Muscle of leg (tissue), 11 donors: ENCODE measurements around the gene TENT5C. TPM values are rescaled to one million over a fixed set of nuclear protein-coding genes. Genes with fewer than 3 reads are reported as not detected.

Experiments
- DNase-seq: peaks from one replicate; pipeline ENCODE4 v3.0.0; 2013
- H3K27ac ChIP-seq: one replicate; pipeline ENCODE4 v1.5.1; 2013; ENCODE audit warnings: mild to moderate bottlenecking, low read length, control low read depth
- H3K27me3 ChIP-seq: one replicate; pipeline ENCODE4 v1.6.1; 2013; ENCODE audit warnings: low read length; ENCODE audit not compliant: control insufficient read depth, insufficient read depth
- H3K36me3 ChIP-seq: one replicate; pipeline ENCODE4 v1.6.1; 2013; ENCODE audit warnings: low read length; ENCODE audit not compliant: control insufficient read depth, insufficient read depth
- H3K4me1 ChIP-seq: one replicate; pipeline ENCODE4 v1.6.1; 2013; ENCODE audit warnings: low read length; ENCODE audit not compliant: control insufficient read depth, insufficient read depth
- H3K4me3 ChIP-seq: one replicate; pipeline ENCODE4 v1.5.1; 2013; ENCODE audit warnings: low read length, control low read depth
- H3K9me3 ChIP-seq: replicated peaks from 2 replicates; pipeline ENCODE4 v1.6.1; 2013; ENCODE audit warnings: low read depth, low read length; ENCODE audit not compliant: control insufficient read depth
- WGBS: methylation state at CpG from one replicate; pipeline ENCODE4 v1.1.5; 2013; ENCODE audit warnings: missing lambda C conversion rate; ENCODE audit not compliant: insufficient coverage; 5-methylcytosine and 5-hydroxymethylcytosine counted together
- polyA plus RNA-seq, 8 donors: library from polyadenylated mRNA; unstranded; fragments of 120-200 nt; gene quantifications; one replicate each; pipeline versions ENCODE4 v1.2.1 to v1.2.3, GENCODE V29; 2013; ENCODE audit warnings: inconsistent platforms in 1 of 8, low replicate concordance in 1 of 8; ENCODE audit not compliant: insufficient read length in 8 of 8, insufficient read depth in 1 of 8
- total RNA-seq: library from RNA; stranded (reverse); fragments of 120-200 nt; gene quantifications from one replicate; pipeline ENCODE4 v1.2.4, GENCODE V29; 2013

TENT5C gene
- total and polyA plus RNA-seq, 9 donors = 1.9 to 6.6 (median 3.8) TPM

DNA sequence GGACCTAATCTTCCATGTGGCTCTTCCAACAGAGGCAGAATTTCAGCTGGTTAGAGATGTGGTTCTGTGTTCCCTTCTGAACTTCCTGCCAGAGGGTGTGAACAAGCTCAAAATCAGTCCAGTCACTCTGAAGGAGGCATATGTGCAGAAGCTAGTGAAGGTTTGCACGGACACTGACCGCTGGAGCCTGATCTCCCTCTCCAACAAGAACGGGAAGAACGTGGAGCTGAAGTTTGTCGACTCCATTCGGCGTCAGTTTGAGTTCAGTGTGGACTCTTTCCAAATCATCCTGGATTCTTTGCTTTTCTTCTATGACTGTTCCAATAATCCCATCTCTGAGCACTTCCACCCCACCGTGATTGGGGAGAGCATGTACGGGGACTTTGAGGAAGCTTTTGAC lies 17.3 kb downstream of the TENT5C start:
- Histone ChIP-seq H3K4me3 (no peak overlapping the region), H3K27me3 (no peaks in the 10 kb centered on the region), H3K4me1 (no peaks in the 10 kb centered on the region), H3K27ac (no peak overlapping the region), H3K9me3 (no peaks in the 10 kb centered on the region), H3K36me3 (no peaks in the 10 kb centered on the region)
- 90% methylated on average over 9 of the region's 9 CpGs for WGBS
- no peak for DNase-seq

DNA sequence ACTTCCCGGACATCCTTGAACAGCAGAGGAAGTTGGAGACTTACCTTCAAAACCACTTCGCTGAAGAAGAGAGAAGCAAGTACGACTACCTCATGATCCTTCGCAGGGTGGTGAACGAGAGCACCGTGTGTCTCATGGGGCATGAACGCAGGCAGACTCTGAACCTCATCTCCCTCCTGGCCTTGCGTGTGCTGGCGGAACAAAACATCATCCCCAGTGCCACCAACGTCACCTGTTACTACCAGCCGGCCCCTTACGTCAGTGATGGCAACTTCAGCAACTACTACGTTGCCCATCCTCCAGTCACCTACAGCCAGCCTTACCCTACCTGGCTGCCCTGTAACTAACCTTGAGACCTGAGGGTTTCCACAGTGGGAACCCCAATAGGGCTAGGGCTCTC lies 17.9 kb downstream of the TENT5C start:
- no peak overlapping the region for H3K27ac ChIP-seq
- no peaks in the 10 kb centered on the region for H3K9me3 ChIP-seq
- no peaks in the 10 kb centered on the region for H3K36me3 ChIP-seq
- H3K4me1 ChIP-seq = no peaks in the 10 kb centered on the region
- H3K4me3 ChIP-seq = no peak overlapping the region
- H3K27me3 ChIP-seq = no peaks in the 10 kb centered on the region
- 96% methylated on average over 11 of the region's 13 CpGs for WGBS
- no peak for DNase-seq

DNA sequence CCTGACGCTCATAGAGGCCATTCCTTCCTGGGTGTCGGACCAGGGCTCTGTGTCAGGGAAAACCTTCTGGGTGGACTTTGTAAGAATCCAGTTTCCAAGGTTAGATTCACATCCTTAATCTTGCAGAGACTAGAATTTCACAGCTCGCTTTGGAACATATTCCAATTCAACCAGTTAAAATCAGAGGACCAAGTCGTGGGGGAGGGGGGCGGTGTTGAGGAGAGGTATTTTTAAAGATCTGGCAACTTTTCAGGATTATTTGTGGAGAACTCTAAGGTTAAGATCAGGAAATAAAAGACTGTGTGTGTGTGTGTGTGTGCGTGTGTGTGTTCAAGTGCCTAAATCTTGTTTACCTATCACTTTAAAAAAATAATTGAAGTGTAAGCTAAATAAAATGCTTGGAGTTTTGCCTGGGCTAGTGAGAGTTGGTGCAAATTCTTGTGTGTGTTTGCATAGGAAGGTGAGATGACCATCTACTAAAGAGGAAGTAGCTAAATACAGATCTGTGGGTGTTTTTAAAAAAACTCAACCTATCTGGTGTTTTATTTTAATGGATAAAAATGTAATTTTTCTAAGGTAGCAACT lies 21.8 kb downstream of the TENT5C start:
- WGBS = 100% methylated on average over 1 of the region's 6 CpGs
- no peaks in the 10 kb centered on the region for H3K36me3 ChIP-seq
- no peak overlapping the region for H3K27ac ChIP-seq
- no peaks in the 10 kb centered on the region for H3K4me1 ChIP-seq
- no peaks in the 10 kb centered on the region for H3K9me3 ChIP-seq
- H3K4me3 ChIP-seq = no peak overlapping the region
- no peak for DNase-seq
- H3K27me3 ChIP-seq = peaks cover 3% of the 10 kb centered on the region

DNA sequence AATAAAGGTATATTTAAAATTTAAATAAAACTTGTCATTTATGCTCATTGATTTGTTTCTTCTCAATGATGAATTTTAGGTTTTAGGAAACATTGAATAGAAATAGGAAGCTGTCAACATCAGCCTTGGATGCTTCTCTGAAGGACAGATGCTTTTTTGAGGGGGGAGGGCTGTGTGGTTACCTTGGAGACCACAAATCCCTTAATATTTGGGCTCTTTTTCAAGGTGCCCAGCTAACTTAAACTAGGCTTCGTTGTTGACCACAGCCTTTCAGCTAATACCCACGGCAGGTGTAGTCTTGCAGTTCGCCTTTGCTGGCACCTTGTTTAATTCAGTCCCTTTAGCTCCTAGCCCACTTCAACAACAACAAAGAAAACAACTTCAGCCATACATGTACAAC lies 22.5 kb downstream of the TENT5C start:
- Histone ChIP-seq H3K36me3 (no peaks in the 10 kb centered on the region), H3K4me1 (no peaks in the 10 kb centered on the region), H3K4me3 (no peak overlapping the region), H3K27ac (no peak overlapping the region), H3K9me3 (no peaks in the 10 kb centered on the region), H3K27me3 (peaks cover 5% of the 10 kb centered on the region)
- DNase-seq = no peak
- WGBS = 88% methylated on average over 2 of the region's 3 CpGs

DNA sequence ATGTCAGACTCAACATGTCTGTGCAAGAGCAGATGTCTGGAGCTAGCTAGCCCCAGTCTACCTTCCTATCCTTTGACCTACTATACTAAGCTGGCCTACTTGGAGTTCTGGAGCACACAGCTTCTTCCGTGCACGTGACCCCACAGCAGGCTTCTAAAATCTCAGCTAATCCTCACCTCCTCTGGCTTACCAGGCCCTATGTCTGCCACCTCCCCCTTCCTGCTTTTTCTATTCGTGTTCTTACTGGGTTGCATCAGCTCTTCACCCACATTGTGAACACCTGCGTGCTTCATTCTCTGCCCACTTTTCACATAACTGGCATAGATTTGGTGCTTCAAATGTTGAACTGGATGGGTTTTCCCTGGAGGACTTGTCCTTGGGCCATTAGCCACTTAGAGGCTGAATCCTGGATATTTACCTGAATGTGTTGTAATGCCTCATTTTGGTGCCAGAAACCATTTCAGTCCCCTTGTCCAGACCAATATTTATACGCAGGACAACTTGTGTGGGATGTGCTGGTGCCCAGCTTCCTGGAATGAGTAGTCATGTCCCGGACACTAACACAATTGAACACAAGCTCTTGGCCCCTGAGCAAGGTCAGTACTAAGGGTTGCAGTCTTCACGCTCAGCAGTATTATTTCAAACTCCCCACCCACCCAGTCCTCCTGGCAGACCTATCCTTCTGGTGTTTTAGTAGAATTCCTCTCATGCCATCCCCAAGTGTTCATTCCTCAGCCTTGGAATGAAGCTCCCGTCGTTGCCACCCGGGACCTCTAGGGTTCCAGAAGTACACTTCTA lies 24.0 kb downstream of the TENT5C start:
- H3K36me3 ChIP-seq = no peaks in the 10 kb centered on the region
- H3K4me1 ChIP-seq = no peaks in the 10 kb centered on the region
- 76% methylated on average over 7 of the region's 10 CpGs for WGBS
- no peak for DNase-seq
- no peak overlapping the region for H3K27ac ChIP-seq
- peaks cover 5% of the 10 kb centered on the region for H3K27me3 ChIP-seq
- H3K9me3 ChIP-seq = no peaks in the 10 kb centered on the region
- no peak overlapping the region for H3K4me3 ChIP-seq

DNA sequence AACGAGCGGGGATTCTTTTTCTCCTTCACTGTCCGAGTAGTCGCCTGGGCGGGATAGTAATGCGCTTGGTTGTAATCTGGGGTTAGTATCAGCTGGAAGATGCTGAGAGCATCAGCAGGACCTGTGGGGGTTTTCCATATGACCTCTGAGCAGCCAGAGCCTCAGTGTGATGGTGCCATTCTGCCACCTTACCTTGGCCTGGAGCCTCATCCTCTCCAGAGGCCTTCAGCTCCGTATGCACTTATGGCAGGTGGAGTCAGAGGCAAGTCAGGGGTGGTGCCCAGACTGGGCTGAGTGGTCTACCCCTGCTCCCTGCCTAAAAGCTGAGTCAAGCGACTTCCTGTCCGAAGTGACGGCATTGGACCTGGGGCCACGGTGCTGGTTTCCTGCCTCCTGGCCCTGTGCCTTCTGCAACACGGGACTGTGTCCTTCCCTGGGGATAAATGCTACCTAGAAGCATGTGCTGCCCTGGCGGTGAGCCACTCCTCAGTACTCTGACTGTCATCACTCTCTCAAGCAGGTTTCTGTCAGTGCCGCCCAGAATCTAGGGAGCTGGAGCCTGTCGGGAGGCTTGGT lies 24.7 kb downstream of the TENT5C start:
- no peak for DNase-seq
- H3K4me3 ChIP-seq = no peak overlapping the region
- H3K27me3 ChIP-seq = peaks cover 5% of the 10 kb centered on the region
- H3K9me3 ChIP-seq = no peaks in the 10 kb centered on the region
- 65% methylated on average over 10 of the region's 15 CpGs for WGBS
- H3K27ac ChIP-seq = no peak overlapping the region
- no peaks in the 10 kb centered on the region for H3K36me3 ChIP-seq
- H3K4me1 ChIP-seq = no peaks in the 10 kb centered on the region

DNA sequence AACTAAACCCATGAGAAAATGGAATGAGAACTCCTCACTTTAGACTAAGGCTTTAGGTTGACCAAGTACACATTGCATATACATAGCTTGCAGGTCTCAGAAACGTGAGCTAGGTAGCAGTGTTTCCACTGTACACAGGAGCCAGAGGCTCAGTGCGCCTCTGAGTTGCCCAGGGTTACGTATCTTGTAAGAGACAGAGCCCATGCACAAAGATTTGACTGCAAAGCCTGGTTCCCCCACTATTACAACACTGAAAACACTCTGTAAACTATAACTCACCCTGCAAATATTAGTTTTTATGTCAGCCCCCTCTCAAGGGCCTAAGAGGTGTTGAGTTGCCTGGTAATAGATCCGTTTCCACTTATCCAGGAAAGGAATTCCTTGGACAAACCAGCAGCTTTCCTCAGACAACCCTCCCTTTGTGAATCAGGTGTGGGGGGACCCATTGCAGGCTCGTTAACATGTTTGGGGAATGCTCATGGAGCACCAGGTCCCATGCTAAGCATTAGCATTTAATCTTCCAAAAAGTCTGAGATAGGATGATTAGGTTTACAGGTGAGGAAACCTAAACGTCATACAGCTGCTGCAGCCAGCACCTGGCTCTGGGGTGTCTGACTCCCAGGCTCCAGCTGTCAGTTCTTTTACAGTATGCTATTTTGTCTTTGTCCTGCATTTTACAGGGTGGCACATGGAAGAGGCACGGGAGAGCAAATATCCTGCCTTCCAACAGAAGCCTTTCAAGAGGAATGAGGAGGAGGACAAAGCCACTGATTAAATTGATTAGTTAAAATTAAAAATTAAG lies 25.7 kb downstream of the TENT5C start:
- Histone ChIP-seq H3K27me3 (peaks cover 5% of the 10 kb centered on the region), H3K9me3 (no peaks in the 10 kb centered on the region), H3K4me1 (no peaks in the 10 kb centered on the region), H3K36me3 (no peaks in the 10 kb centered on the region), H3K27ac (no peak overlapping the region), H3K4me3 (no peak overlapping the region)
- DNase-seq = no peak
- WGBS = 33% methylated on average over 3 of the region's 7 CpGs

DNA sequence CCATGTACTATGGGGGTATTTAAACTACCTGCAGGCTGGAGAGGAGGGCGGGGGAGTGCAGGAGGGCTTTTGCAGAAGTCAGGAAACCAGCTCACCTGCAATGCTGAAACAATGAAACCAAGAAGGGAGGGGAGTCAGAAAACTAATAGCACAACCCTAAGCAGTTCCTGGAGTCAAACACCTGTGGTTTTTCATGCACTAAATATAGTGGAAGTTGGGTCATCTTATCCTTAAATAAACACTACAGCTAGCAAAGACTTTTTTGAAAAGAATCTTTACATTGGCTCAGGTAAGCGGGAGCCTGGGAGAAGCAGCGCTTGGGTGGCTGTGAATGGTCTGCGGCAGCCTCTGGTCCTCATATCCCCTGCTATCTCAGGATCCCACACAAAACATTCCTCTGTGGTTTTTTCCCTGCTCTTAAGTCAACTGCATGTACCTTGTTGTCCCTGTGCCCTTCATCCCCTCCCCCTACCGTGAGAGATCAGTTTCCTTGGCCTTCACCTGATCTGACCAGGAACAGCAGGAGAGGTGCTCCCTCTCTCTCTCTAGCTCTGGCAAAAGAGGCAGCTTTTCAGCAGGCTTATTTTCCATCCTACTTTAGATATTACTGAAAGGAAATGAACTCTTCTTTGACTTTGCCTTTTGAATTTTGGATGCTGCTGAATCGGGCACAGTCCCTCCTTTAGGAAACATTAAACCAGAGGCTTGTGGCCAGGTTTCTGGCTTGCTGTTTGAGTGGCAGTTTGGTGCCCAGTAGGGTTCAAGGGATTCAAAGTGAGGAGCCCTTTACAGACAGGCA lies 26.6 kb downstream of the TENT5C start:
- Histone ChIP-seq H3K4me1 (no peaks in the 10 kb centered on the region), H3K27ac (no peak overlapping the region), H3K9me3 (no peaks in the 10 kb centered on the region), H3K36me3 (no peaks in the 10 kb centered on the region), H3K27me3 (peaks cover 5% of the 10 kb centered on the region), H3K4me3 (no peak overlapping the region)
- 85% methylated on average over 3 of the region's 6 CpGs for WGBS
- no peak for DNase-seq

DNA sequence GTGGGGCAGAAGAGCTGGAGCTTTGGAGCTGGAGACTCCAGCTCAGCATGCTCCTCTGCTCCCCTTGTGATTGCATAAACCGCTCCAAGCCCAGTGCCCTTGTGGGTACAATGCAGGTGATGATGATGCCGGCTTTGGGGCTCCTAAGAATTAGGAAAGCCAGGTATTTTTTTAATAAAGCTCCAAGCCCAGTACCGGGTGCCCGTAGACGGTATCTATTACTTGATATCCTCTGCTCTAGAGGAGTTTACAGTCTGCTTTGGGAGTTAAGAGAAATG lies 27.2 kb downstream of the TENT5C start:
- no peak for DNase-seq
- H3K27ac ChIP-seq = no peak overlapping the region
- no CpG with 5 or more reads among the region's 5 CpGs for WGBS
- no peaks in the 10 kb centered on the region for H3K36me3 ChIP-seq
- H3K27me3 ChIP-seq = peaks cover 5% of the 10 kb centered on the region
- no peaks in the 10 kb centered on the region for H3K9me3 ChIP-seq
- H3K4me3 ChIP-seq = no peak overlapping the region
- no peaks in the 10 kb centered on the region for H3K4me1 ChIP-seq
